IMR-90 (cell line): ENCODE measurements around the gene RNF215. TPM values are rescaled to one million over a fixed set of nuclear protein-coding genes. Genes with fewer than 3 reads are reported as not detected.
A peak's percentile ranks its signal among the peaks of the same experiment; 100 is the strongest.

Experiments used
- ATAC-seq: fragments of 200-7000 bp; cut with Tn5 transposase; 2 replicates; pipeline ENCODE4 v1.9.1; 2020; ENCODE audit warnings: low read depth, mild to moderate bottlenecking, moderate library complexity
- BruUV-seq: library from RNA; stranded (reverse); fragments of 400-500 nt; replicated peaks from 2 replicates; lab custom pipeline; 2021; lab: Mats Ljungman, UMichigan
- CTCF ChIA-PET: fragments of 300-600 bp; formaldehyde crosslinking; extraction: SDS; loops from one replicate; lab custom pipeline; 2021; ENCODE audit warnings: antibody characterized with exemption; lab: Yijun Ruan, JAX
- POLR2A ChIA-PET: fragments of 300-600 bp; sonication (Branson Sonifier 250); formaldehyde crosslinking; loops from one replicate; lab custom pipeline; 2022; ENCODE audit warnings: antibody characterized with exemption; ENCODE audit not compliant: unreplicated experiment; lab: Charles Lee
- DNase-seq: peaks from one replicate; pipeline ENCODE4 v3.0.0; 2013
- H2AFZ ChIP-seq: replicated peaks from 2 replicates; pipeline ENCODE3; 2013; ENCODE audit warnings: low read length, mild to moderate bottlenecking; ENCODE audit not compliant: poor library complexity
- H2AK5ac ChIP-seq: 2 replicates; pipeline ENCODE4 v1.6.1; 2013; ENCODE audit warnings: low read depth, low read length, inconsistent platforms
- H2AK9ac ChIP-seq: replicated peaks from 2 replicates; pipeline ENCODE3; 2013; ENCODE audit warnings: mild to moderate bottlenecking, low read depth, low read length, moderate library complexity; ENCODE audit not compliant: poor library complexity
- H2BK120ac ChIP-seq: 2 replicates; pipeline ENCODE4 v1.6.1; 2013; ENCODE audit warnings: low read depth, low read length, inconsistent platforms
- H2BK15ac ChIP-seq: 3 replicates; pipeline ENCODE4 v1.6.1; 2013; ENCODE audit warnings: low read depth, low read length, inconsistent platforms
- H2BK20ac ChIP-seq: 2 replicates; pipeline ENCODE4 v1.6.1; 2013; ENCODE audit warnings: low read depth, mild to moderate bottlenecking, inconsistent platforms, low read length, moderate library complexity
- H2BK5ac ChIP-seq: 2 replicates; pipeline ENCODE4 v1.6.1; 2013; ENCODE audit warnings: mild to moderate bottlenecking, low read depth, low read length, inconsistent platforms; ENCODE audit not compliant: poor library complexity, severe bottlenecking
- H3K14ac ChIP-seq: replicated peaks from 2 replicates; pipeline ENCODE4 v1.6.1; 2013; ENCODE audit warnings: low read depth, low read length, inconsistent platforms
- H3K18ac ChIP-seq: 2 replicates; pipeline ENCODE4 v1.6.1; 2013; ENCODE audit warnings: low read depth, low read length, control low read depth
- H3K23ac ChIP-seq: 2 replicates; pipeline ENCODE4 v1.6.1; 2013; ENCODE audit warnings: low read depth, low read length, inconsistent platforms
- H3K27ac ChIP-seq: 2 replicates; pipeline ENCODE4 v1.5.1; 2013; ENCODE audit warnings: mild to moderate bottlenecking, control low read depth, low read length; ENCODE audit not compliant: insufficient read depth
- H3K27me3 ChIP-seq: 2 replicates; pipeline ENCODE4 v1.6.1; 2013; ENCODE audit warnings: low read length; ENCODE audit not compliant: control insufficient read depth, insufficient read depth
- H3K36me3 ChIP-seq: 2 replicates; pipeline ENCODE4 v1.6.1; 2013; ENCODE audit warnings: low read length, mixed read lengths; ENCODE audit not compliant: control insufficient read depth, insufficient read depth
- H3K4ac ChIP-seq: 2 replicates; pipeline ENCODE4 v1.6.1; 2013; ENCODE audit warnings: low read depth, low read length, inconsistent platforms
- H3K4me1 ChIP-seq: 2 replicates; pipeline ENCODE4 v1.6.1; 2013; ENCODE audit warnings: low read length, mixed read lengths; ENCODE audit not compliant: control insufficient read depth, insufficient read depth
- H3K4me2 ChIP-seq: 2 replicates; pipeline ENCODE4 v1.6.1; 2013; ENCODE audit warnings: low read depth, mild to moderate bottlenecking, control low read depth, low read length, moderate library complexity
- H3K4me3 ChIP-seq: 2 replicates; pipeline ENCODE4 v1.5.1; 2013; ENCODE audit warnings: low read depth, mild to moderate bottlenecking, control low read depth, low read length, moderate library complexity; ENCODE audit not compliant: insufficient read depth
- H3K56ac ChIP-seq: 2 replicates; pipeline ENCODE4 v1.6.1; 2013; ENCODE audit warnings: low read length, inconsistent platforms; ENCODE audit not compliant: insufficient read depth; ENCODE audit errors: extremely low read depth
- H3K79me1 ChIP-seq, 2 experiments: 2 replicates each; pipeline ENCODE4 v1.6.1; 2013; ENCODE audit warnings: low read length in 2 of 2, inconsistent platforms in 1 of 2, low read depth in 1 of 2
- H3K9ac ChIP-seq: 2 replicates; pipeline ENCODE4 v1.6.1; 2013; ENCODE audit warnings: low read depth, low read length, control low read depth
- H3K9me1 ChIP-seq: 2 replicates; pipeline ENCODE4 v1.6.1; 2013; ENCODE audit warnings: low read length, inconsistent platforms; ENCODE audit not compliant: insufficient read depth
- H3K9me3 ChIP-seq: 2 replicates; pipeline ENCODE4 v1.6.1; 2013; ENCODE audit warnings: low read length; ENCODE audit not compliant: control insufficient read depth, insufficient read depth
- H4K20me1 ChIP-seq: 2 replicates; pipeline ENCODE4 v1.6.1; 2013; ENCODE audit warnings: low read length, inconsistent platforms; ENCODE audit not compliant: insufficient read depth
- H4K5ac ChIP-seq: 2 replicates; pipeline ENCODE4 v1.6.1; 2013; ENCODE audit warnings: mild to moderate bottlenecking, low read depth, low read length, control low read depth
- H4K8ac ChIP-seq, 2 experiments: 2 replicates each; pipeline ENCODE4 v1.6.1; 2013; ENCODE audit warnings: low read depth in 2 of 2, low read length in 2 of 2, control low read depth in 1 of 2, inconsistent platforms in 1 of 2
- H4K91ac ChIP-seq: 2 replicates; pipeline ENCODE4 v1.6.1; 2013; ENCODE audit warnings: low read depth, low read length, inconsistent platforms; ENCODE audit not compliant: insufficient read depth
- CEBPB ChIP-seq: IDR thresholded peaks from 2 replicates; pipeline ENCODE4 v1.6.1; 2012; ENCODE audit warnings: low read depth, low read length, improper control_type of control experiment
- RCOR1 ChIP-seq: IDR thresholded peaks from 2 replicates; pipeline ENCODE4 v1.6.1; 2012; ENCODE audit warnings: mild to moderate bottlenecking, low read length, improper control_type of control experiment; ENCODE audit not compliant: insufficient replicate concordance
- WGBS, 2 experiments: methylation state at CpG; one replicate each; pipeline versions ENCODE4 v1.1.5 to v1.1.7; 2013; ENCODE audit warnings: missing lambda C conversion rate in 2 of 2; ENCODE audit not compliant: insufficient read length in 1 of 2; ENCODE audit errors: extremely low coverage in 2 of 2; 5-methylcytosine and 5-hydroxymethylcytosine counted together
- dilution Hi-C: fragments of 300-500 bp; cut with HindIII; formaldehyde crosslinking; loops from one replicate; pipeline ENCODE4 v1.14.3; 2018; ENCODE audit warnings: low sequenced_read_pairs; ENCODE audit not compliant: unreplicated experiment
- in situ Hi-C: fragments of 300-500 bp; cut with MboI; formaldehyde crosslinking; loops from 3 replicates; pipeline ENCODE4 v1.14.3; 2019; ENCODE audit warnings: low sequenced_read_pairs, inconsistent platforms, mixed read lengths
- intact Hi-C: fragments of 100-400 bp; cut with micrococcal nuclease; formaldehyde crosslinking; loops from 2 replicates; pipeline ENCODE4 v1.10.0; 2022
- polyA plus RNA-seq, 3 experiments: library from polyadenylated mRNA; depleted of rRNA; stranded (reverse); fragments of >200 nt; gene quantifications; 2 replicates each; pipeline ENCODE4 v1.2.3, GENCODE V29; 2012; ENCODE audit warnings: low replicate concordance in 1 of 3
- total RNA-seq: library from RNA; depleted of rRNA; stranded (reverse); fragments of >200 nt; gene quantifications from 2 replicates; pipeline ENCODE4 v1.2.3, GENCODE V29; 2012

RNF215 gene
- total and polyA plus RNA-seq, 2 of the 4 experiments (the other 2 are of a cell fraction): 15.8 to 21.9 TPM

GRCh38 chr22:30351226-30351625 is 36.0 kb downstream of the RNF215 start:
- no peak overlapping the region for H2BK15ac ChIP-seq
- 93% methylated on average over 3 of the region's 3 CpGs; no CpG with 5 or more reads in 1 of the 2 experiments for WGBS, 2 experiments
- no peak overlapping the region for H2AFZ ChIP-seq
- H3K79me1 ChIP-seq: peaks cover 38 to 77% of the 10 kb centered on the region in 2 experiments
- no peak for DNase-seq
- H2AK9ac ChIP-seq: no peak overlapping the region
- peaks cover 12% of the 10 kb centered on the region for H3K9me1 ChIP-seq
- no peak overlapping the region for H2BK20ac ChIP-seq
- dilution Hi-C loops (no loop called here), in situ Hi-C loops (no loop called here), intact Hi-C loops (no loop called here)
- TF ChIP-seq CEBPB: peak; percentile 39; the same call in 1 of the 2 replicates
- no peak for TF ChIP-seq RCOR1
- no peak overlapping the region for H3K23ac ChIP-seq
- no peak overlapping the region for H3K4me3 ChIP-seq
- H3K9me3 ChIP-seq: no peaks in the 10 kb centered on the region
- CTCF ChIA-PET: no interaction called here
- BruUV-seq: no TSS peak
- H4K5ac ChIP-seq: no peak overlapping the region
- no peak overlapping the region for H3K14ac ChIP-seq
- no peak overlapping the region for H3K4ac ChIP-seq
- no peak overlapping the region for H3K18ac ChIP-seq
- POLR2A ChIA-PET: no interaction called here
- no peak overlapping the region for H3K9ac ChIP-seq
- no peak overlapping the region for H4K8ac ChIP-seq
- H2AK5ac ChIP-seq: no peak overlapping the region
- peaks cover 45% of the 10 kb centered on the region for H3K36me3 ChIP-seq
- H2BK5ac ChIP-seq: no peak overlapping the region
- ATAC-seq: no peak
- H3K4me1 ChIP-seq: peaks cover 13% of the 10 kb centered on the region
- H3K27ac ChIP-seq: no peak overlapping the region
- no peaks in the 10 kb centered on the region for H3K27me3 ChIP-seq
- H3K56ac ChIP-seq: no peak overlapping the region
- no peak overlapping the region for H3K4me2 ChIP-seq
- no peak overlapping the region for H2BK120ac ChIP-seq
- no peak overlapping the region for H4K91ac ChIP-seq
- peaks cover 53% of the 10 kb centered on the region for H4K20me1 ChIP-seq
